HG03565 (cell line): ENCODE measurements around the gene NUDT4B.
"Not testable (repeated sequence)": the region's sequence is repeated elsewhere in the genome, so short reads cannot be mapped to it uniquely, and the experiment has no call there.

ENCODE experiments used
- ATAC-seq: cut with Tn5 transposase; IDR thresholded peaks from one replicate; pipeline ENCODE4 v1.9.1; 2021; ENCODE audit warnings: mild to moderate bottlenecking, moderate library complexity; ENCODE audit not compliant: unreplicated experiment

The NUDT4B gene

GRCh38 chr1:148735538-148735937, 13.0 kb upstream of the NUDT4B start:
- ATAC-seq, result peak; percentile 37

GRCh38 chr1:148738667-148739066, 9.9 kb upstream of the NUDT4B start:
- not testable (repeated sequence) for ATAC-seq

DNA sequence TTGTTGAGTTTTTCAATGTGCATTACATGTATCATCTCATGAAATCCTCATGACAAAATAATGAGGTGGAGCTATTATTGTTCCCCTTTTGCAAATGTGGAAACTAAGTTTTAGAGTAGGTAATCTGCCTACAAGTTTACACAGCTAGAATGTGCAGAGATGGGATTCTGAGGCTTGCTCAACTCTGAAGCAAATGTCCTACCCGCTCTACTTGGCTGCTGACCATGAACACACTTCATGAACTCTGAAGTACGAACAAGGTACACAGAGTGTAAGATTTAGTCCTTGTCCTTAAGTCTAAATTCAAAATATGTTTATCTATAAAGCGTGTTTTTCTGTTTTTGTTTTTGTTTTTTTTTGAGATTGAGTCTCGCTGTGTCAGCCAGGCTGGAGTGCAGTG, 5.4 kb upstream of the NUDT4B start:
- not testable (repeated sequence) for ATAC-seq

- ATAC-seq, result peak; percentile 47
These were observed 4.6 kb upstream of the NUDT4B start for GRCh38 chr1:148743726-148744720.

GRCh38 chr1:148749335-148749681, 734 bp downstream of the NUDT4B start:
- peak; percentile 67 for ATAC-seq

GRCh38 chr1:148756231-148756630, 7.7 kb downstream of the NUDT4B start:
- not testable (repeated sequence) for ATAC-seq

- not testable (repeated sequence) for ATAC-seq
These were observed 8.9 kb downstream of the NUDT4B start for GRCh38 chr1:148757446-148757845.

DNA sequence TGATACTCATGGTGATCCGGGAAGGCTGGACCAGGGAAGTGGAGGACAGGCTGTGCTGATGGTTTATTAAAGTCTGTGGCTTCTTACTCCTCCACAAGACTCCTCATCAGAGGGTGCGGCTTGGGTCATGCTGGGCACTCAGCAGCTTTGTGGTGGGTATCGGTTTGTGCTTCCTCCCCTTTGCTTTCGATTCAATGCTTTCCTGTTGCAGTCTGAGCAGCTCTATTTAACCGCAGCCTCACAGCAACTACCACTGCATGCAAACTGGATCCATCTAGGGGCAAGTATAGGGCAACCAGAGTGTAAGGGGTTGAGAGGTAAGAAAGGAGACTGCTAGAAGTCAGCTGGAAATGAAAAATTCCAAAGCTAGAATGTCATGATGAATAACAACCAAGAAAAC, 9.8 kb downstream of the NUDT4B start:
- peak; percentile 88 for ATAC-seq

DNA sequence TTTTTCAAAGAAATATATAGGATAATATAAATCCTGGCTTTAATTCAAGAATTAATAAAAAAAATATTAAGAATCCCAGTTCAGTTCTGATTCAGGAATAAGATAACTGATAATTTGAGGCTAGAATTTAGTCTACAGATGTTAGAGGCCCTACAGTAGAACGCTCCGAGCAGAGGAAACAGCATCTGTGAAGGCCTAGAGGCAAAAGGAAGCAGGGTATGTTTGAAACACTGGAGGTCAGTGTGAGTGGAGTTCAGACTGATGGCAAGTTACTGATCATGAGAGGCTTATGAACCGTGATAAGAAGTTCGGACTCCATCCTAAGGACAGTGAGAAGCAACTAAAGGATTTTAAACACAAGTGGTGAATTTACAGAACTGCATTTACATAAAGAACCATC, 10.4 kb downstream of the NUDT4B start:
- ATAC-seq, result not testable (repeated sequence)

DNA sequence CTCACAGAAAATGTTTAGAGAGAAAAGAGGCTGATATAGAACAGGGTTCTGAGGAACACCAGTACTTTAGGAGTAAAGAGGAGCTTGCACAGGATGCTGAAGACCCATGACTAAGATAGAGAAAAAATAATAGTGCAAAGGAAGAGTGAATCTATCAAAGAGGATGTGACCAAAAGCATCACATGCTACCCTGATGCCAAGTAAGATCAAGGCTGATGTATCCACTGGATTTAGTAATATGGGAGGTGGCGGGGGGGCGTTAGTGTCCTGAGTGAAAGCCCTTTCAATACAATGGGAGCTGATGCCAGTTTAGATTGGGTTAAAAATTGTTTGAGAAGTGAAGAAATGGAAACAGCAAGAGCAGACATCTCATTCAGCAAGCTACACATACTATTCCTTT, 11.2 kb downstream of the NUDT4B start:
- ATAC-seq, result not testable (repeated sequence)

DNA sequence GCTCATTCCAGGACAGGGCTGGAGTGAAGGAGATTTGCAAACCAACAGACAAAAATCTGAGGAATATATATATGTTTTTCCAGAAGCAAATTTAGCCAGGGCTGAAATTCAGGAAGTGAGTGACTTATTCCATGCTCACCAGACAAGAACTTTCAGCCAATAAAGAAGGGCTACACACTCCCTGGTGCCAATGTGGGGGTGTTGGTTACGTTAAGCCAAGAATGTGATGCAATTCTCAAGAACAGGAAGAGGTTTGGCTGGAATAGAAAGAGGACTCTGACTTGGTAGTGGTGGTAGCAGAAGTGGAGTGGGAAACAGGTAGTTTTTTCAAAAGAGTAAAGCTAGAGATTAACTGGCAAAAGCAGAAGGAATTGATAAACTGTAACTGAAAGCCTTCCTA, 11.6 kb downstream of the NUDT4B start:
- ATAC-seq, result not testable (repeated sequence)

DNA sequence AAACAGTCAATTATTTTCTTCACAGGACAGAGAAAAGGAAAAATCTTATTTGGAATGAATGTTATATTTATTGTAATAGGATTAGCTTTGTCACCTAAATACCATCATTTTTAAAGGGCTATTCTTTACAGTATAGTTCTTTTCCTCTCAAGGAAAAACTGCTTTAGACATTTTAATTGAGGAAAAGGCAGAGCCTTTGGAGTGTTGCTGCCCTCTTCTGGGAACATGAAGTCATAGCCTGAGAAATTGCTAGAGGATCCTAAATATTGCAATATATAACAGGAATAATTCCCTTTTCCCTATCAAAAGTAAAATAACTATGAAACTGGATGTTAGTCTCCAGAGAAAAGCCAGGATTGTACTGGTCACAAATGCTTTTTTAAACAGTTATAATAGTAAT, 12.8 kb downstream of the NUDT4B start:
- ATAC-seq, result not testable (repeated sequence)

DNA sequence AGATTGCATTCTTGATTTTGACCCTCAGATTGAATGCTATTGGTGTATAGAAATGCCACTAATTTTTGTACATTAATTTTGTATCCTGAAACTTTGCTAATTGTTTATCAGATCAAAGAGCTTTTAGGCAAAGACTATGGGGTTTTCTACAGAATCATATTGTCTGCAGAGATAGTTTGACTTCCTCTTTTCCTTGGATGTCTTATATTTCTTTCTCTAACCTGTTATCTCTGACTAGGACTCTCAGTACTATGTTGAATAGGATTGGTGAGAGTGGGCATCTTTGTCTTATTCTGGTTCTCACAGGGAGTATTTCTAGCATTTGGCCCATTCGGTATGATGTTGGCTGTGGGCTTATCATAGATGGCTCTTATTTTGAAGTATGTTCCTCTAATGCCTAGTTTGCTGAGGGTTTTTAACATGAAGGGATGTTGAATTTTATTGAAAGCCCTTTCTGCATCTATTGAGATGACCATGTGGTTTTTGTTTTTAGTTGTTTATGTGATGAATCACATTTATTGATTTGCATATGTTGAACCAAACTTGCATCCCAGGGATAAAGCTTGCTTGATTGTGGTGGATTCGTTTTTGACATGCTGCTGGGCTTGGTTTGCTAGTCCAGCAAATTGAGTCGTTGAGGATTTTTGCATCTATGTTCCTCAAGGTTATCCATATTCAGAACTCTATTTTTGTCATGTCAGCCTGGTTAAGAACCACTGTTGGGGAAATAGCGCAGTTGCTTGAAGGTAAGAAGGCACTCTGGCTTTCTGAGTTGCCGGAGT, 16.9 kb downstream of the NUDT4B start:
- not testable (repeated sequence) for ATAC-seq

GRCh38 chr1:148768541-148768940, 20.0 kb downstream of the NUDT4B start:
- not testable (repeated sequence) for ATAC-seq

DNA sequence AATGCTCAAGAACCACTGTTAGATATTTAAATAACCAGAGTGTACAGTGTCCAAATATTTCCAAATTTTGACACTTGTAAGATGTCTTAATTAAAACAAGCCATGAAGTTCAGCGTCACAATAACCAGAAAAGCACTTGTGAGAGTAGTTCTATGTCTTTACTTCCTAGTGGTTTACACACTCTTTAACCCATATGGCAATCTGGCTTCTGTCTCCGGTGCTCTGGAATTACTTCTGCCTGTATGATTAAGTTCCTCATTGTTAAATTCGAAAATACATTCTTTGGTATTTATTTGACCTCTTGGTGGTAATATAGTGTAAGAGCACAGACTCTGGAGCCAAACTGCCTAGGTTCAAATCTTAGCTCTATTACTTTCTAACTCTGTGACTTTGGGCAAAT, 20.9 kb downstream of the NUDT4B start:
- not testable (repeated sequence) for ATAC-seq

GRCh38 chr1:148773690-148774089, 25.1 kb downstream of the NUDT4B start:
- not testable (repeated sequence) for ATAC-seq

- not testable (repeated sequence) for ATAC-seq
These were observed 25.5 kb downstream of the NUDT4B start for GRCh38 chr1:148774102-148774501.

GRCh38 chr1:148775263-148775662, 26.7 kb downstream of the NUDT4B start:
- ATAC-seq, result not testable (repeated sequence)

GRCh38 chr1:148777649-148778048, 29.1 kb downstream of the NUDT4B start:
- not testable (repeated sequence) for ATAC-seq

GRCh38 chr1:148780404-148780803, 31.8 kb downstream of the NUDT4B start:
- not testable (repeated sequence) for ATAC-seq

DNA sequence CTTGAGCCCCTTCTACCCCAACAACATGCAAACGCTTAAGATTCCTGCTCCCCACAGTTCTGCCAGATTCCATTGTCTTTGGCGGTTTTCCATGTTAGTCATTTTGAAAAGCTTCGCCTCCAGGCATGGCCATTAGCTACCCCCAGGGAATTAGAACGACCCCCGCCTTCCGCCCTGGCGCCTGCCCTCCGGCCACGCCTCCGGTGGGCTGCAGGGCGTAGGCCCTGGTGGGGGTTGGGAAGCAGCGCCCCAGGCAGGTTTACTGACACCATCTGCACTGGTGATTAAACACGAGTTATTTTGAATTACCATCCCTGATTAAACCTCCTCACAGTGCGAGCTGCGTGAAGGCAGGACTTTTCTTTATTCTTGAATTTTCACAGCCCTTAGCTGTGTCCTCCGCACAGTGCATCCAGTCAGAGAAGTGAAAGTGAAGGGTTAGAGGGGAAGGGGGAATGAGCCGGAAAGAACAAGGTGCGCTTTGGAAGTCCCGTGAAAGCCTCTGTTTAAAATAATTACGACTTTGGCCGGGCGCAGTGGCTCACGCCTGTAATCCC, 43.0 kb downstream of the NUDT4B start:
- ATAC-seq, result not testable (repeated sequence)
